ENCODE results near the gene CRMP1. TPM values are rescaled to one million over a fixed set of nuclear protein-coding genes. Genes with fewer than 3 reads are reported as not detected.

Gene CRMP1
- total and polyA plus RNA-seq, 9 of the 15 experiments (the other 6 are each of a cell fraction or from before 2014, with no cell fraction given), result 0.03 to 0.04 TPM; not detected in 7

GRCh38 chr4:5905714-5906113 lies 12.8 kb upstream of the CRMP1 start:
- no peak for FAIRE-seq
- no peaks in the 10 kb centered on the region for H3K36me3 ChIP-seq (ENCODE audit: control insufficient read depth, insufficient read depth, low read length)
- no peak overlapping the region for H3K4me3 ChIP-seq
- no peaks in the 10 kb centered on the region for H3K79me2 ChIP-seq (ENCODE audit: control insufficient read depth, insufficient read depth, low read length)
- H3K27me3 ChIP-seq (ENCODE audit: control insufficient read depth in 2 of 2, insufficient read depth in 2 of 2, low read length in 2 of 2), result peaks cover 0 to 4% of the 10 kb centered on the region in 2 experiments; a peak in 2 of 5 replicates
- no peaks in the 10 kb centered on the region; a peak in 2 of 5 replicates for H3K4me1 ChIP-seq (replicated peaks in 1 of 2; ENCODE audit: control insufficient read depth in 2 of 2, insufficient read depth in 2 of 2, low read length in 2 of 2)
- WGBS (ENCODE audit: insufficient coverage, low coverage, missing lambda C conversion rate), result 0% methylated on average over 5 of the region's 8 CpGs
- ATAC-seq, result no peak
- H3K4me2 ChIP-seq (ENCODE audit: insufficient read depth, low read length), result no peak overlapping the region
- no peak overlapping the region for H2AFZ ChIP-seq (ENCODE audit: low read depth, low read length)
- in situ Hi-C loops (cut with MboI), result no loop called here
- H3K9ac ChIP-seq (ENCODE audit: insufficient read depth in 1 of 2, low read depth in 2 of 2, low read length in 2 of 2), result no peak overlapping the region
- ChIA-PET CTCF (ENCODE audit: low intra/inter-chr PET ratio) (no interaction called here), POLR2A (no interaction called here)
- no peak overlapping the region for H3K27ac ChIP-seq (ENCODE audit: extremely low read depth, low read depth, low read length)
- H4K20me1 ChIP-seq (replicated peaks; ENCODE audit: control insufficient read depth, insufficient read depth, low read length), result peaks cover 6% of the 10 kb centered on the region; the same call in 1 of the 2 replicates
- no peak for DNase-seq (ENCODE audit: extremely low read depth in 1 of 4, low spot score in 3 of 4)
- intact Hi-C loops (cut with micrococcal nuclease), result no loop called here
- no peaks in the 10 kb centered on the region for H3K9me1 ChIP-seq (ENCODE audit: control insufficient read depth, insufficient read depth, low read length)
- no TSS peak for BruUV-seq (replicated peaks)
- H3K9me3 ChIP-seq (replicated peaks; ENCODE audit: control insufficient read depth, insufficient read depth, low read depth, low read length), result no peaks in the 10 kb centered on the region
- TF ChIP-seq JUNB (CRISPR knock-in tag; conservative IDR thresholded peaks at IDR 0.05) (no peak), ZNF347 (CRISPR knock-in tag; IDR thresholded peaks at IDR 0.05; ENCODE audit: low read depth) (no peak), L3MBTL2 (IDR thresholded peaks at IDR 0.05) (no peak), BHLHE40 (IDR thresholded peaks at IDR 0.05; ENCODE audit: low read length) (no peak), ZHX1 (conservative IDR thresholded peaks at IDR 0.05; ENCODE audit: low read length) (no peak), ETS2 (tag; IDR thresholded peaks at IDR 0.05; ENCODE audit: borderline replicate concordance, poor library complexity, severe bottlenecking) (no peak), SRSF3 (IDR thresholded peaks at IDR 0.05; ENCODE audit: insufficient read depth, low read length) (no peak), CXXC5 (CRISPR knock-in tag; IDR thresholded peaks at IDR 0.05) (no peak), NCOR1 (IDR thresholded peaks at IDR 0.05) (no peak), NFXL1 (CRISPR knock-in tag; IDR thresholded peaks at IDR 0.05) (no peak), HNRNPH1 (optimal IDR thresholded peaks at IDR 0.05; ENCODE audit: low read depth, low read length) (no peak), IFI16 (CRISPR knock-in tag; IDR thresholded peaks at IDR 0.05) (no peak), HIVEP1 (CRISPR knock-in tag; IDR thresholded peaks at IDR 0.05) (no peak), POLR2H (tag; IDR thresholded peaks at IDR 0.05; ENCODE audit: low read depth) (no peak), COPS2 (conservative IDR thresholded peaks at IDR 0.05) (no peak), PHB2 (IDR thresholded peaks at IDR 0.05; ENCODE audit: low read depth) (no peak)
- TF ChIP-seq, protein P1, sequence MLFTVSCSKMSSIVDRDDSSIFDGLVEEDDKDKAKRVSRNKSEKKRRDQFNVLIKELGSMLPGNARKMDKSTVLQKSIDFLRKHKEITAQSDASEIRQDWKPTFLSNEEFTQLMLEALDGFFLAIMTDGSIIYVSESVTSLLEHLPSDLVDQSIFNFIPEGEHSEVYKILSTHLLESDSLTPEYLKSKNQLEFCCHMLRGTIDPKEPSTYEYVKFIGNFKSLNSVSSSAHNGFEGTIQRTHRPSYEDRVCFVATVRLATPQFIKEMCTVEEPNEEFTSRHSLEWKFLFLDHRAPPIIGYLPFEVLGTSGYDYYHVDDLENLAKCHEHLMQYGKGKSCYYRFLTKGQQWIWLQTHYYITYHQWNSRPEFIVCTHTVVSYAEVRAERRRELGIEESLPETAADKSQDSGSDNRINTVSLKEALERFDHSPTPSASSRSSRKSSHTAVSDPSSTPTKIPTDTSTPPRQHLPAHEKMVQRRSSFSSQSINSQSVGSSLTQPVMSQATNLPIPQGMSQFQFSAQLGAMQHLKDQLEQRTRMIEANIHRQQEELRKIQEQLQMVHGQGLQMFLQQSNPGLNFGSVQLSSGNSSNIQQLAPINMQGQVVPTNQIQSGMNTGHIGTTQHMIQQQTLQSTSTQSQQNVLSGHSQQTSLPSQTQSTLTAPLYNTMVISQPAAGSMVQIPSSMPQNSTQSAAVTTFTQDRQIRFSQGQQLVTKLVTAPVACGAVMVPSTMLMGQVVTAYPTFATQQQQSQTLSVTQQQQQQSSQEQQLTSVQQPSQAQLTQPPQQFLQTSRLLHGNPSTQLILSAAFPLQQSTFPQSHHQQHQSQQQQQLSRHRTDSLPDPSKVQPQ (CRISPR knock-in tag; IDR thresholded peaks at IDR 0.05; ENCODE audit: borderline replicate concordance), result no peak
- TF ChIP-seq, protein P2, sequence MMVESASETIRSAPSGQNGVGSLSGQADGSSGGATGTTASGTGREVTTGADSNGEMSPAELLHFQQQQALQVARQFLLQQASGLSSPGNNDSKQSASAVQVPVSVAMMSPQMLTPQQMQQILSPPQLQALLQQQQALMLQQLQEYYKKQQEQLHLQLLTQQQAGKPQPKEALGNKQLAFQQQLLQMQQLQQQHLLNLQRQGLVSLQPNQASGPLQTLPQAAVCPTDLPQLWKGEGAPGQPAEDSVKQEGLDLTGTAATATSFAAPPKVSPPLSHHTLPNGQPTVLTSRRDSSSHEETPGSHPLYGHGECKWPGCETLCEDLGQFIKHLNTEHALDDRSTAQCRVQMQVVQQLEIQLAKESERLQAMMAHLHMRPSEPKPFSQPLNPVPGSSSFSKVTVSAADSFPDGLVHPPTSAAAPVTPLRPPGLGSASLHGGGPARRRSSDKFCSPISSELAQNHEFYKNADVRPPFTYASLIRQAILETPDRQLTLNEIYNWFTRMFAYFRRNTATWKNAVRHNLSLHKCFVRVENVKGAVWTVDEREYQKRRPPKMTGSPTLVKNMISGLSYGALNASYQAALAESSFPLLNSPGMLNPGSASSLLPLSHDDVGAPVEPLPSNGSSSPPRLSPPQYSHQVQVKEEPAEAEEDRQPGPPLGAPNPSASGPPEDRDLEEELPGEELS (CRISPR knock-in tag; IDR thresholded peaks at IDR 0.05; ENCODE audit: borderline replicate concordance), result no peak
